Hematopoietic multipotent progenitor cell treated with erythropoietin and hydrocortisone succinate and interleukin-3 and kit ligand, for 6 days (in vitro differentiated cells): Measurements from ENCODE around the gene PIK3AP1.
"Not testable (repeated sequence)": the region's sequence is repeated elsewhere in the genome, so short reads cannot be mapped to it uniquely, and the experiment has no call there.

ENCODE experiments used
- DNase-seq: peaks from one replicate; pipeline ENCODE4 v3.0.0-alpha.2; 2015

Gene PIK3AP1

DNA sequence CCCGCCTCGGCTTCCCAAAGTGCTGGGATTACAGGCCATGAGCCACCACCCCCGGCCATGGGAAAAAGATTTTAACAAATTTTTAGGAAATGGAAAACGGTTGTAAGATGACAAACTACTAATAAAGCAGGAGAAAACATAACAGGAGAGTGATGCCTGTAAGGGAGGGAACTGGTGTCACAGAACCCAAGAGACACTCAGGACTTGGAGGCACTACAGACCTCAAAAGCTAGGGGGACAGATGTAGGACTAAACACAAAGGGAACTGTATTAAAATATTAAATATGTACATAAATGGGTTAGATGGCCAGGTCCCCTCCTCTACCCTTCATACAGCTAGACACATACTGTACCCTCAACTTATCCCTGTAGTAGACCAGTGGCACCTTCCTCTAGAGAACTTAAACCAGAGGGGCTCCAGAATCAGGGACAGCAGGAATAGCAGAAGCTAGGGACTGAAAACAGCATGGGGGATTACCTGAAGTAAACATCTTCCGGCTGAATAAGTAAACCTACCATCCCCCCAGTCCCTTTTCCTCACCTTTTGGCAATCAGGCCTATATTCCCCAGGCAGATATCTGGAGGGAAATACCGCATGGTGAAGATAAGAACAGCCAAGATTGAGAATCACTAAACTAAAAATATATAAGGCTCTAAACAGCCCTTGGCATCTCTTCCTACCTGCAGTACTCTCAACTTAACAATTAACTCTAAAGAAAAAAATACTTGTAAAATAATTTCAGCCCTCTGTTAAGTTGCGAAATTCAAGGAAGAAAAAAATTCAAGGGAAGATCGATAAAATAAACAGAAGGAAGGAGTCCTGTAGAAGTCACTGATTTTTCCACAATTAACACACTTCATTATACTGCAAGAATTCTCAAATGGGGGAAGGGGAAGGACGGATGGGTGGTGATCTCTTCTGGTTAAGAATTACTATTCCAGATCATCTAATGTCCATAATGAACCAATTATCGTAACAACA, 149.0 kb downstream of the PIK3AP1 start:
- no peak for DNase-seq

GRCh38 chr10:96570511-96570910, 149.8 kb downstream of the PIK3AP1 start:
- DNase-seq: no peak

- no peak for DNase-seq
Observed at GRCh38 chr10:96568402-96568801, 151.9 kb downstream of the PIK3AP1 start.

DNA sequence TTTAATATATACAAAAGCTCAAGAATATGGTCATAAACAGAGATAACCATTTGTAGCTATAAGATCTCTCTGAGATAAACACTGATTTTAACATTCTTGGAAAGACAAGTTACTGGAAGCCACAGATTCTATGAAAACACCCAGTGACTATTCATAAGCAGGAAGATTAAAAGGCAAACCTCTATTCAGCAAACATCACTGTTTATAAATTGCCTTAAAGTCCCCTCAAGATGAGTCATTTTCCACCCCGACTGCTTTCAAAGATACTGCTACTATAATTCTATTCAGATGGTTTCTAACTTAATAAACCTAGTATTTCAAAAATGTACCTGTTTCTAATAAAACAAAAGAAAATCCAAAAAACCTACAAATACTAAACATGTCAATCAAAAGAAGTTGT, 154.5 kb downstream of the PIK3AP1 start:
- DNase-seq: peak; percentile 22

DNA sequence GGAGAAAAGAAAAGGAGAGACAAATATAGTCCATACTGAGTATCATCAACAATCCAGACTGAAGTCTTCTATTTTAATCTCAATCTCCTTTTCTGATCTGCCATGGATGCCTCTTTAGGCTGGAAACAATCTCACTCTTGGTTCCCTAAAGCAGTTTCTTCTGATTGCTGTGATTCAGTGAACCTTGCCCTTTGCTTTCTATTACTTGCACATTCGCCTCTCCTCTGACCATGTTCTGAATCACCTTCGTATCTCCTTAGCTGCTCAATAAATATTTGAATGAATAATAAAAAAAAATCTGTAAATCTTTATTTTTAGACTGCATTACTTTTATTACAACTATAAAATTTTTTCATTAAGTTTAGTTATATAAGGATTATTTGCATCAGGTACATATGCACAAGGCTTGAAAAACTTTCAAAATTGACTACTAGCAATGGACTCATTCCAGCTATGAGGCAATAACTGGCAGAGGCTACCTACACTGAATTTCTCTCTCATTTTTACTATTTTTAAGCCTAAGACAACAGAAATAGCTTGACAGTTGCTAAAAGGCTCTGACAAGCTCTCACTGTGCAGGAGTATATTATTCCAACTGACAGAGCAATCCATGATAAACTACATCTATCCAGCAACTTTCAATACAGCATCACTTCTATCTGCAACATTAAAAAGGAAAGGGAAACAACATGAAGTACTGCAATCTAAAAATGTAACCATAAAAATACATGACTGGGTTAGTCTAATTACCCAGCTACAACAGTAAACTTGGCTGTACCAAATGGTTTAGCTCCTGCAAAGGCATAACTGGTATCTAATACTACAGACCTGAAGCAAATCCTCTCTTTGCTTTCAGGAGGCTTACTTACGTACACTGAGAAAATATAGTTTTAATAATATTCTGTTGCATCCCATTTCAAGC, 159.1 kb downstream of the PIK3AP1 start:
- no peak for DNase-seq

DNA sequence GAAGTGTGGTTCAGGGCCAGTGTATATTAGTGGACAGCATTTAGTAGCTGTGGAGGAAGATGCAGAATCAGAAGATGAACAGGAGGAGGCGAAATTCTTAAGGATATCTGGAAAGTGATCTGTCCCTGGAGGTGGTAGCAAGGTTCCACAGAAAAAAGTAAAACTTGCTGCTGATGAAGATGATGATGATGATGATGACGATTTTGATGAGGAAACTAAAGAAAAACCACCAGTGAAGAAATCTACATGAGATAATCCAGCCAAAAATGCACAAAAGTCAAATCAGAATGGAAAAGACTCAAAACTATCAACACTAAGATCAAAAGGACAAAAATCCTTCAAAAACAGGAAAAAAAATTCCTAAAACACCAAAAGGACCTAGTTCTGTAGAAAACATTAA, 159.8 kb downstream of the PIK3AP1 start:
- no peak for DNase-seq

DNA sequence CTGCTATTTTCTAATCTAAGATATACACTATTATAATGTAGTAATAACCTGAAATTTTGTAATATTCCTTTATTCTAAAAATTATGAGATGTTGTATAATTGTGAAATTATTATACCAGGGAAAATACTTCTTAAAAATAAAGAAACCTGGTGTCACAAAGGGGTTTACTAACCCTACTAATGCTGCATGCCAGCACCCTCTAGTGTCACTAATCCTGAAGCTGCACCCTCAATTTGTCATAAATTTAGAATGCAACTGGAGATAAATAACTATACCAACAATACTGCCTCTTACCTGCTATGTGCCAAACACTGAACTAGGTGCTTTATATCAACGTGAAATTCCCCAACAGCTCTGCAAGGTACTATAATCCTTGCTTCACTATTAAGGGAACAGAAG, 164.3 kb downstream of the PIK3AP1 start:
- peak; percentile 64 for DNase-seq

- no peak for DNase-seq
Observed at GRCh38 chr10:96555330-96555729, 165.0 kb downstream of the PIK3AP1 start.

DNA sequence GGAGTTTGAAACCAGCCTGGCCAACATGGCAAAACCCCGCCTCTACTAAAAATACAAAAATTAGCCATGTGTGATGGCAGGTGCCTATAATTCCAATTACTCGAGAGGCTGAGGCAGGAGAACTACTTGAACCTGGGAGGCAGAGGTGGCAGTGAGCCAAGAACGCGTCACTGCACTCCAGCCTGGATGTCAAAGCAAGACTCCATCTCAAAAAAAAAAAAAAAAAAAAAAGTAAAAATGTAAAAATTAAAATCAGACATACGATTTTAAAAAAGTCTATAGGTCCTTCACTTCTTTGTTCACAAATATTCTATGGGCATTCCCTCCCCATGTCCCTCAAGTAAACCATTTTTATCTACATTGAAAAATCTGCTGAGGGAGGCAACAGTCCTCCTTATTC, 171.7 kb downstream of the PIK3AP1 start:
- DNase-seq: no peak

- DNase-seq: not testable (repeated sequence)
Observed at GRCh38 chr10:96545558-96545957, 174.8 kb downstream of the PIK3AP1 start.
